GM12873 (cell line): ENCODE results near the gene TRPM2.

Experiments used
- TF ChIP-seq, protein P1 (sequence below): IDR thresholded peaks from 2 replicates; pipeline ENCODE4 v1.5.1; 2012; ENCODE audit warnings: low read depth, mild to moderate bottlenecking, moderate library complexity, low read length, control low read depth; ENCODE audit not compliant: insufficient read depth; ENCODE audit errors: missing control alignments

The TRPM2 gene

DNA sequence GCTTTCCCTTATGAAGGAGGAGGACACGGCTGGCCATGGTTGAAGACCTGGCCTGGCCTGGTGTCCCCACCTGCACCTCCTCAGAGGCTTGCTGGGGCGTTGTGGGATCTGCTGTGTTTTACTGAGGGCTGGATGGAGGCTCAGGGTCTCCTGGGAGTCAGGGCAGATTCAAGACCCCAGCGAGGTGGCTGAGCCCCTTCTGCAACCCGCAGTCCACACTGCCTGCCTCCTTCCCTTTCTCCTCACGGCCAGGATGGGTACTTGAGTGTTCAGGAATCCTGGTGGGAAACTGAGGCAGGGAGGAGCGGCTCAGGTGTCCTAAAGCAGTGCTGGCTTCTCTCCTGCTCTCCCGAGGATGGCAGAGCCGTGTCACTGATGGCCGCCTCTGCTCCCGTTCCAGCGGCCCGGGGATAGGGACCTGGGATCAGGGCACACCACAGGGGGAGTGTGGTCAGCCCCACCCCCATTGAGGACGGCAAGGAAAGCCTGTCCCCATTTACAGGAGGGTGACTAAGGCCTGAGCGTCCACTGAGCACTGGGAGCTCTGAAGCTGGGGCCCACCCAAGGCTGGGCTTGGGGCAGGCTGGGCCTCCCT lies 47.5 kb downstream of the TRPM2 start:
- TF ChIP-seq, protein P1, sequence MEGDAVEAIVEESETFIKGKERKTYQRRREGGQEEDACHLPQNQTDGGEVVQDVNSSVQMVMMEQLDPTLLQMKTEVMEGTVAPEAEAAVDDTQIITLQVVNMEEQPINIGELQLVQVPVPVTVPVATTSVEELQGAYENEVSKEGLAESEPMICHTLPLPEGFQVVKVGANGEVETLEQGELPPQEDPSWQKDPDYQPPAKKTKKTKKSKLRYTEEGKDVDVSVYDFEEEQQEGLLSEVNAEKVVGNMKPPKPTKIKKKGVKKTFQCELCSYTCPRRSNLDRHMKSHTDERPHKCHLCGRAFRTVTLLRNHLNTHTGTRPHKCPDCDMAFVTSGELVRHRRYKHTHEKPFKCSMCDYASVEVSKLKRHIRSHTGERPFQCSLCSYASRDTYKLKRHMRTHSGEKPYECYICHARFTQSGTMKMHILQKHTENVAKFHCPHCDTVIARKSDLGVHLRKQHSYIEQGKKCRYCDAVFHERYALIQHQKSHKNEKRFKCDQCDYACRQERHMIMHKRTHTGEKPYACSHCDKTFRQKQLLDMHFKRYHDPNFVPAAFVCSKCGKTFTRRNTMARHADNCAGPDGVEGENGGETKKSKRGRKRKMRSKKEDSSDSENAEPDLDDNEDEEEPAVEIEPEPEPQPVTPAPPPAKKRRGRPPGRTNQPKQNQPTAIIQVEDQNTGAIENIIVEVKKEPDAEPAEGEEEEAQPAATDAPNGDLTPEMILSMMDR: no peak

DNA sequence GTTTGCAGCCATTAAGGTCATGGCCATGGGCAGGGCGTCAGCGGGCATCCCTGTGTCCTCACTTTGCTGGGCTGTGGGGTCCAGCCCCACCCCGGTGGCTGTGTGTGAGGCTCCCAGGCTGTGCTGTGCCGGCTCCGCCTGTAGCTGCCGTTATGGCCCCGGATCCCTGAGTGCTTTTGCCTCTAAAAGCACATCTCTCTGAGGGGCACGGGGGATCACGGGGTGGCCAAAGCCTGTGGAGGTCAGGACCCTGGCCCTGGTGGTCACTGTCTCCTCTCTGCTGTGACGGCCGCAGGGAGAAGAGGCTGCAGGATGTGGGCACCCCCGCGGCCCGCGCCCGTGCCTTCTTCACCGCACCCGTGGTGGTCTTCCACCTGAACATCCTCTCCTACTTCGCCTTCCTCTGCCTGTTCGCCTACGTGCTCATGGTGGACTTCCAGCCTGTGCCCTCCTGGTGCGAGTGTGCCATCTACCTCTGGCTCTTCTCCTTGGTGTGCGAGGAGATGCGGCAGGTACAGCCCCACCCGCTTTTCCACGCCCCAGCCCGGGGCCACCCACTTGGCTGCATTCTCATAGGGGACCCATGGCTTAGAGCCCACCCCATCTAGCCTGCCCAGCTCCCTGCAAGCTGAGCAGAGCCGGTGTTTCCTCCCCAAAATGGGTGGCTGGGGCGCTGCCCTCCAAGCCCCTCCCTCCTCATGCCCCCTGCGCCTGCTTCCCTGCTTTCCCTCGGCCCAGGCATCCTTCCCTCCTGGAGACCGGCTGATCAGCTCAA lies 48.2 kb downstream of the TRPM2 start:
- TF ChIP-seq, protein P1: no peak

DNA sequence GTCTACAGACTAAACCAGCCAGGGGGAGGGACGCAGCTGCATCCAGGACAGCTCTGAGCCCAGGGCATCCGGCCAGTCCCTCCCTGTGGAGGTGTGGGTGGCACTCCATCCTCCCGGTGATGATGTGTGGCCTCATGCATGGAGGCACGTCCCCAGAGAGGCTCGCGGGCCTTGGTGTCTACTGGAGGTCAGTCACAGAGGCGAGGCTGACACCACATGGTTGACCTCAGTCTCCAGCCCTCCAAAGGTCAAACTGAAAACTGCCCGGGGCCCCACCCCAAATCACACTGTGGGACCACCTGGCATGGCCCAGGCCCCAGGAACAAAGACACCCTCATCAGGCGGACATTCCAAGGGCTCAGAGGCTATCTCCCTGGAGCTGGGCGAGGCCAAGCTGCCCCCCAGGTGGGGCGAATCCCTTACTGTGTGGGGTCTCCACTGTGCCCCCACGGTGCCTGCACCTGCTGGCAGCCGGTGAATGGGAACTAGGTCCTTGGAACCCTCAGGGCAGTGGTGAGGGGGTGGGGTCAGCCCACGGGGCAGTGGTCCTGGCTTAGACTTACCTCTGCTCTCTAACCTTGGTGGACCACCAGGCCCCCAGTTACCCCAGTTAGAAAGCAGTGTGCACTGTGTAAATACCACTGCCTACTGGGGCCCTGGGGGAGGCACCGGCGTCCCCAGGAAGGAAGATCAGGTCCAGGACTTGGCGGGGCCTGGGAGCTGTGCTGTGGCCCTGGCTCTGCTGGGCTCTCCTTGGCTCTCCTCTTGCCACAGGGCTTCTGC lies 49.1 kb downstream of the TRPM2 start:
- TF ChIP-seq, protein P1: no peak

DNA sequence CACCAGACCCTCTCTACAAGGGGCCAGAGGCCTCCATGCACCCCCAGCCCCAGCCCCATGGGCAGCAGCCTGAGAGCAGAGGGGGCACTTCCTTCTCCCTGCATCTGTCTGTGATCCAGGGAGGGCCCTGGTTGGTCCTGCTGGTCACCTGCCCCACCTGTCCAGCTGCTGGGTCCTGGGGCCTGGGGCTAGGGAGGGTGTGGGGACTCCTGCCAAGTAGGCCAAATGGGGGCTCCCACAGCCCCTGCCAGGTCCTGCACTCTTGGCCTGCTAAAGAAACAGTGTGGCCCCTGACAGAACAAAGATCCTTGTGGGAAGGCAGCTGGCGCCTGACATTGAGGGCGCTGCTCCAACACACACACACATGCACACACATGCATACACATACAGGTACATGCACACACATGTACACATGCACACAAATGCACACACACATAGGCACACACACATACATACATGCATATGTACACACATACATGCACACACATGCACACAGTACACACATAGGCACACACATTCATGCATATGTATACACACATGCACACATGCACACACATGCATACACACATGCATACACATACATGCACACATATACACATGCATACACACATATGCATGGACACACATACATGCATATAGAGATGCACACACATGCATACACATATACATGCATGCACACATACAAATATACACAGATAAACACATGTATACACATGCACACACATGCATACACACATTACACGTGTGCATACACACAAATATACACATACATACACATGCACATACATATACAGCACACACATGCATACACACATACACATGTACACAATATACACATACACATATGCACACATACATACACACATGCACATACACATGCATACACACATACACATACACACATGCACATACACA lies 49.9 kb downstream of the TRPM2 start:
- TF ChIP-seq, protein P1: no peak

DNA sequence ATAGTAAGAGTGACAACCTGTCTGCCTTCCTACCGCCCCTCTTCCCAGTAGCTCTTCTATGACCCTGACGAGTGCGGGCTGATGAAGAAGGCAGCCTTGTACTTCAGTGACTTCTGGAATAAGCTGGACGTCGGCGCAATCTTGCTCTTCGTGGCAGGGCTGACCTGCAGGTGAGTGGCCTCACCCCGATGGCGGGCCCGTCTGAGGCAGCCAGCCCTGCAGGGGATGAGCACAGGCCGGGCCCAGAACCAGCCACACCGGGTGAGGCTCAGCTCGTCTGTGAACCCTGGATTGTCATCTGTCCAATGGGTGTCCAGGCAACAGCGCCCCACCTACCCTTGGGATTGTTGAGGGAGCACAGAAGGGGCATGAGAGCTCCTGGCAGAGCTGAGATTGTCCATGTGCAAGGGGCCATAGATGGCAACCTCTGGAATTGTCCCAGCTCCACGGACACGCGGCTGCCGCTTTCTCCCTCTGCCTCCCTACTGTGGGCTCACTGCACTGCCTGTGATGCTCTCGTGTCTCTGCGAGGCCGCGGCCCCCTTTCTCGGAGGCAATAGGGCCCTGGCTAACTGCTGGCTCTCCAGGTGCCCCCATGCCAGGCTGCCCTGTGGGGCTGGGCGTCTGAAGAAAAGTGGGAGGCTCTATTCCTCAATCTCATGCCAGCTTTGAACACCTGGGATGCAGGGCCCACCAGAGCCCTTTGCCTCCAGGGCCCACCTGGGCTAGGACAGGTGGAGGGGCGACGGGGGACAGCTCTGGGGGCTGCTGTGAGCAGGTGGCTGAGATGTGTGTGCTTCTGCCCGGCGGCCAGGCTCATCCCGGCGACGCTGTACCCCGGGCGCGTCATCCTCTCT lies 51.9 kb downstream of the TRPM2 start:
- TF ChIP-seq, protein P1: no peak
